HS-27A (cell line): ENCODE measurements around the gene FBXL20.
A peak's percentile ranks its signal among the peaks of the same experiment; 100 is the strongest.

Experiments used
- DNase-seq: peaks from one replicate; pipeline ENCODE4 v3.0.0-alpha.2; 2012; ENCODE audit warnings: low read depth, missing footprints

Gene FBXL20

DNA sequence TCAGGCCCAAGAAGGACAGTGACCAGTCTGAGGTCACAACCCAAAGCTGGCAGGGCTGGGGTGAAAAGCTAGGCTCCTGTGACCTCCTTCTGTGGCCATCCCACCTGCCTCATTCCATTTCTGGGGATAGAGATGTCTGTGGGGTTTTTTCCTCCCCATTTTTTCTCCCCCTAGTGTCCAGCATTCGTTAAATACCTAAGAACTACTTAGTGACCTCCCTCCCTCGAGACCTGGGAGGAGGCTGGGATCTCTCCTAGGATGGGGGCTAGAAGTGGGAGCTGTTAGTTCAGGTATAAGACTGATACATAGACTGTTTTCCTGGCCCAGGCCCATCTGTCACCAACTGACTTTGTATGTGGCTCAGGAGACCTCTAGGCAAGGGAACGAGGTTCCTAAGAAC lies 155.2 kb downstream of the FBXL20 start:
- DNase-seq, result no peak

DNA sequence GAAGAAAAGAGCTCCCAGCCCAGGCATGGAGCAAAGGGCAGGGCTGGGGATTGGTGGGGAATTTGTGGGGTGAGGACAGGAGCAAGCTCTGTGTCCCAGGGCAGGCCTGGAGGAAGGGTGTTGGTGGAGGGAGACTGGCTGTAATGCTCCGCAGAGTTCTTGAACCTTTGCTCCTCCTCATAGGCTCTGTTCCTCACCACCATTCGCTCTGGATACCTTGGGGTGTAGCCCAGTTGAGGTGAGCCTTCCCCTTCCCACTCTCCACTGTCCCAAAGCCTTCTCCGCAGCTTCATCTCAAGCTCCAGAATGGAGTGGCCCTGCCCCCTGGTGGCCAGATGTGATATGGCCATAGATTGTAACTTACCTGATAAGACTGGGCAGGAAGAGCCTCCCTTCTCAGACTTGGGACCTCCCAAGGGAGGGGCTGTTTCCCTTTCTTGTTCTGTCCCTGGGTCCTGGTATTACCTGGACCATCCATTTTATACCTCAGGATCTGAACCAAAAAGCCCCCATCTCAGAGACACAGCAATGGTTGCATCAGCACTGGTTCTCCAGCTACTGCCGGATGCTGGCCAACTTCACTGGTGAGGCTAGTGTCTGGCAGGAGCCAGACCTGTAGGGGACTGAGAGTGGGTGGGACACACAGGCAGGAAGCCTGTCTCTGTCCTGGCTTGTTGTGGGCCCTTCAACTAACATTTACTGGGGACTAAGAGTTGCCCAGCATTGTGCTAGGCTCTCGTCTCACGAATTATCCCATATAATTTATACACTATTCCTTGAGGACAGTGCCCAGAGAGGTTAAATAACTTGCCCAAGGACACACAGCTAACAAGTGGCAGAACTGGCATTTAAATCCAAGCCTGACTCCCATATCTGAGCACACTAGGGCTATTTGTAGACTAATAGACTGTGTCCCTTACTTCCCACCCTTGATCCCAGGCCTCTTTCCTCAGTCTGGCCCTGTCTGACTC lies 156.5 kb downstream of the FBXL20 start:
- no peak for DNase-seq

- no peak for DNase-seq
Measured at GRCh38 chr17:39244016-39244599, 157.3 kb downstream of the FBXL20 start.

GRCh38 chr17:39243155-39243554 lies 158.3 kb downstream of the FBXL20 start:
- DNase-seq, result no peak

GRCh38 chr17:39240631-39241030 lies 160.8 kb downstream of the FBXL20 start:
- no peak for DNase-seq

DNA sequence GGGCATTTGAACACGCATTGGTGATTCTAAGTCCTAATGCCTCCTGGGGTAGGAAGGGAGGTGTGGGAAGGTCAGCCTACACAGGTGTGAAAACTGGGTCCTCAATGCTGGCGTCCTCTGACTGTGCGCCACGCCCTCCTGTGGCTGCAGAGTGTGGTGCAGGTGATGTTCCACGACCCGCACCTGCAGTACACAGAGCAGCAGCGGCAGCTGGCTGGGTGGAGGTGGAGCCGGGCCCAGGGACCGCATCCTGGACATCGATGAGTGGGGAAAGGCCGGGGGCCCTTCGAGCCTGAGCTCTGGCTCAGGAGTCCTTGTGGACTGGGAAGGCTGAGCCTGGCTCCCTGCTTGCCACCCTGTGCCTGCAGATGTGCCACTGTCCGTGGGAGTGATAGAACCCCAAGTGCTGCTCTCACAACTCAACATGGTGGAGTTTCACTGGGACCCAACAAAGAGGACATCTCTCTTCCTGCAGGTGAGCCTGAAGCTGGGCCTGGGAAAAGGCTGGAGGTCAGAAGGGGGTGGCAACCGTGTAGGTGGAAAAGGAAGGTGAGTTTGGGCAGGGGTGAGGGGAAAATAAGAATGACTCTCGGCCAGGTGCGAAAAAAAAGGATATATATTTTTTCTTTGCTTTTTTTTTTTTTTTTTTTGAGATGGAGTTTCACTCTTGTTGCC lies 161.6 kb downstream of the FBXL20 start:
- DNase-seq, result no peak

DNA sequence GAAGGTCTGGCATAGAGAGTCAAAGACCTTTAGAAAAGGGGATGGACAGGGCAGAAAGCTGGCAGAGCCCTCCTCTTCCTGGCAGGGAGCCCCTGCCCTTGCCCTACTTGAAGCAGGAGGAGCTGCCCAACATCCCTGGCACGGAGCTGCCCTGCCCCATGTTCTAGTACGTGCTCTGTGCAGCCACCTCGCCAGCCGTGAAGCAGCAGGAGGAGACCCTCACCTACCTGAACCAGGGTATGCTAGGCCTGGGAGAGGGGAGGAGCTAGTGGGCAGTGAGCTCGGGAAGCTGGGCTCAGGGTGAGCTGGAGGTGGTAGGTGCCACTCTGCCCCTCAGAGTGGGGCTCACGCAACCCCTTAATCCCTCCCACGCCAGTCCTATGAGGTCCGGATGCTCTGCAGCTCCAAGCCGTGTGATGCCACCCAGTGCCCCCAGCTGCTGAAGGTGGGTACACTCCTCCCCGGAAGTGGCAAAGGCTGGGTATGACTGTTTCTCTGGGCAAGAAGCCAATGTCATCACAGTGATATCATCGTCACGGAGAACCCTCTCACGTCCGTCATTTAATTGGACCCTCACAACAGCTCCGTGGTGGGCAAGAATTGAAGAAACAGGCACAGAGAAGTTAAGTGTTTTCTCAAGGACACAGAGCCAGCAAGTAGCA lies 163.0 kb downstream of the FBXL20 start:
- DNase-seq, result peak; percentile 35

DNA sequence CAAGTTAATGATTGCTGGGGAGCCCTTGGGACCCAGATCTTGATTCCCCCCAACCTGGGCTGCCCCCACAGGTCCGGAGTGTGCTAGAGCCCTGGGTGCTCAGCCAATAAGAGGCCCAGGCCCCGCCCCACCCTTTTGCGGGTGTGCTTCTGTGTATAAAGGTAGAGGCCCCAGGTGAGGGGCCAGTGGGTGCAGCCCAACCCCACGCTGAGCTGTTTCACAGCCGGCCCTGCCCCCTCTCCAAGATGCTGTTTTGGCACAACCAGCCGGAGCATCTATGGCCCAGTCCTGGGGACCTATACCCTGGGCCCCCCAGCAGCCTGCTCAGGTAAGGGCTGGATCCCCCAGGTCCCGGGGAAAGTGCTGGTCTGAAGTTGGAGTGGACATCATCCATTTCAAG lies 163.8 kb downstream of the FBXL20 start:
- no peak for DNase-seq

DNA sequence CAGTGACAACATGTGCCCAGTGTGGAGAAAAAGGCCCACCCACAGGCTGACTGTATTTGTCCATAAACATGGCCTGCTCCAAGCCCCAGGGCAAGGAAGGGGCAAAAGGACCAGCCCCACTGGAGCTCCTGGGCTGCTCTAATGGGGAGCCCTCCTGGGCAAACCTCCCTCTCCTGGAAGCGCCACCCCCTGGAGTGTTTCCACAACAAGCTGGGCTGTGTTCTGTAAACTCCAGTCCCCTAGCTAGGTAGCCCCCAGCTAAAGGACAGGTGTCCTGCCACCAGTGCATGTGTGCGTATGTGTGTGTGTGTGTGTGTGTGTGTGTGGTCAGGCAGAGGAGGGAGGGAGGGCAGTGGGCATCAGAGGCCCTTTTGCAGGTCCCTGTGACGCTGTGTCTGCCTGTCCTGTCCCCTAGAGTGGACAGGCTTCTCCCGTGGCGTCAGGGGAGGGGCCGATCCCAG lies 164.4 kb downstream of the FBXL20 start:
- DNase-seq, result no peak

DNA sequence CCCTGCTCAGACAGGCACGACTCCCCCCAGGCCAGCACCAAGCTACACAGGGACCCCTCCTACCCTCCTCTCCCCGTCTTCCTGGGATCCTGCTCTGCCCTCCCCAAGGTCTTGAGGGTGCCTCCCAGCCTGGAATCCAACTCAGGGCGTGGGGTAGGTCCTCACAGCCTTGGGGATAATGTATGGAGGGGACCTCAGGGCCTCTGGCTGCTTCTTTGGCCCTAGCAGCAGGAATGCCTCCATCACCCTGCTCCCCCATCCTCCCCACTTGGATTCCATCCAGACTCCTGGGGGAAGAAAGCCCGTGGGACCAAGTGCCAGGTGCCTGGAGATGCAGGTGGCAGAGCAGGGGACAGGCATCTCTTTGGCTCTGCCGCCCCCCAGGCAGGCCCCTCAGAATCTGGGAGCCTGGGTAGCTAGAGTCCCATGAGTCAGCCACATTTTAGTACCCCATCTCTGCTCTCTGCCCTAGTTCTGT lies 164.9 kb downstream of the FBXL20 start:
- DNase-seq, result no peak

DNA sequence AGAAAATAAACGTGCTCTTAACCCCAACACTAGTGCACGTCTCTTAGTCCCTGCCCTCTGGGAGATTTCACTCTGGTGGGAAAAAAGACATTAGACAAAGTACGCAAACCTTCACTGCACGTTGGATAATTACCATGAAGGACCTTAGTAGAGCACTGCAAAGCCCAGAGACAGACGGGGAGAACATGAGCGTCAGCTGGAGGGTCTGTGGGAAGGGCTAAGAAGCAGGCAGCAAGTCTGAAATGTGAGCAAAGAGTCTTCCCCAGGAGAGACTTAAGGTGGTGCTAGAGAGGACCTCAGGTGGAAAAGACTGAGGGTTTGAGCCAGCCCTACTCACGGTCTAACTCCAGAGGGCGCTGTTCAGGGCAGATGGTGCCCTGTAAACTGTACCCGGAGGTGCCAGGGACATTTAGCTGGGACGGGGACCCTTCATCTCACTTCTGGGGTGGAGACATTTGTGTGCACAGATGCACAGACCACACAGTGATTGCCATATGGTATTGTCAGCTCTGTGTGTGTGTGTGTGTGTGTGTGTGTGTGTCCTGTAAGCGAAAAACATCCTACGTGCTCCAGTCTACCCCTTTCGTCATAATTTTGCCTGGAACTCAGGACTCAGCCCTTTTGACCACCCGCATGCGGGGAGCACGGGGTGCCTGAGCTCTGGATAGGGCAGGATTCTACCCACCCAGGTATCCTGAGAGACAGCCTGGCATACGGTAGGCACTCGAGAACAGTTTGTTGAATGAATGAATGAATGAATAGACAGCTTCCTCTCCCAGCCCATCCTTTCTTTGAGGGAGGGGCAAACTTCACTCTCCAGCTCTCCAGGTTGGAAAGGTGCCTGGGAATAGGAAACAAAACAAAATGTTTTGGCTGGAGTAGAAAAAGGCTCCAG lies 165.6 kb downstream of the FBXL20 start:
- no peak for DNase-seq

DNA sequence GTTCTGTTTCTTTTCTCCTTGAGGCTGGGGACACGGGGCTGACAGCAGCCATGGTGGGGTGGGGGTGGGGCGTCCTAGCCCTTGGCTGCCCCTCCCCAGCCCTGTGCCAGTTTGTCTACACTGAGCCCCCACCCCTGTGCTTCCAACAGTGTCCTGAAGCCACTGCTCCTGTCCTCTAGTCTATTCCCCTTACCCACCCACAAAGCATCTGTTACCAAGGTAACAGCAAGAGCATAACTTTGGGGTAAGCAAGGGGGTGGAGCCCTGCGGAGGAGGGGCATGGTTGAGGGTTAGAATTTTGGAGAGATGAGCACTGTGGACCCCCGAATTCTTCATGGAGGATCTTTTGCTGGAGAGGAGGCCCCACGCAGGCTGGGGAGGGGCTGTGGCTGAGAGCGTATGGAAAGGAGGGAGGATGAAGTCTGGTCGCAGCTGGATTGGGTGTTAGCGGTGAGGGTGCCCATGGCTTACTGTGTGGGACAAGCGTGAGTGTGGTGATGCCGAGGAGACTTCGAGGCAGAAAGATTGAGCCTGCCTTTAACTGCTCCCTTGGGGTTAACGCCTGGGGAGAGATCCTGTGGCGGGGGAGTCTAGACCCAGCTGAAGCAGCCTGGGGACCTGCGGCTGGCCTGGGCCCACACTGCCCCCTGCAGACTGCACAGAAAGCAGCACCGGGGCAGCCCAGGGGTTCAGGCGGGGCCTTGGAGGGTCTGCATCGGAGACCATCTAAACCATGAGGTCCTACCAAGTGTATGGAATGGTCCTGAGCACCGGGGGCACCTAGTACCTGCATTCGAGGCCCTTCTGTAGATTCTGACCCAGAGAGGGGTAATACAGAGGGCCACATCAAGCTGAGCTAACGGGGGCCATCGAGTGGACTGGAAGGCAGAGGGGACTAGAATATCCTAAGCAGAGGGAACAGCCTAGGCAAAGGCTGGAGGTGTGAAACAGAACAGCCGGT lies 169.6 kb downstream of the FBXL20 start:
- DNase-seq, result no peak

- DNase-seq, result no peak
Measured at GRCh38 chr17:39231091-39231561, 170.3 kb downstream of the FBXL20 start.

GRCh38 chr17:39230361-39230760 lies 171.1 kb downstream of the FBXL20 start:
- no peak for DNase-seq

DNA sequence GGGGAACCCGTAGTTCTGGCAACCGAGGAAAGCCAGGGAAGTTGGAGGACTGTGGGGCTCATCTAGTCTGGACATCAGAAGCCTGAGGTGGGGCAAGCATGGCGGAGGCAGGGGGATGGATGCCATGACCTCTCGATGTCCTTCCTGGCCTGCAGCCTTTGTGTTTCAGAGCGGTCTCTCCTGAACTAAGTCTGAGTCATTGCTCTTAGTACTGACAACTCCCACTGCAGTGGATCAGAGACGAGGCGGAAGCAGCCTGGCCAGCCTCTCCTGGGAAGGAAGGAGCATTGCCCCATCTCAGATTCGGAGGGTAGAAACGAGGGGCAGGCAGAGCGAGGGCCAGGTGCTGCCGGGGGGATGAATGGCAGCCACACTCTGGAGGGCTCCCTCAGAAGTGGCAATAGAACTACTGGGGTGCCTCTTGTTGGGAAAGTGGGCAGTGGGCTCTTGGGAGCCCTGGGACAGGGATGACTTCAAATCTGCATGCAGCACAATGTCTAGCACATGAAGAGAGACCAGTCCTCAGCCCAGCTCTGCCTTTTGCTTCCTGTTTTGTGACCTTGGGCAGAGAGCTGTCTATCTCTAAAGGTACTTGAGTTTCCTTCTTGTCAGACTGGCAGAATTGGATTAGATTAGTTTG lies 172.0 kb downstream of the FBXL20 start:
- DNase-seq, result no peak

GRCh38 chr17:39227364-39227919 lies 174.0 kb downstream of the FBXL20 start:
- DNase-seq, result no peak

- no peak for DNase-seq
Measured at GRCh38 chr17:39225959-39226683, 175.3 kb downstream of the FBXL20 start.

GRCh38 chr17:39225308-39225958 lies 176.0 kb downstream of the FBXL20 start, which contains the start of gene STAC2:
Gene STAC2, minus strand, starts transcription at chr17:39225945. Its CDS starts 443 bp downstream, at chr17:39225502.
- DNase-seq, result no peak
